A375 (cell line): Measurements from ENCODE around the gene USP50. TPM values are rescaled to one million over a fixed set of nuclear protein-coding genes. Genes with fewer than 3 reads are reported as not detected.

ENCODE experiments used
- small RNA-seq: library from RNA; depleted of rRNA; stranded (forward); fragments of <200 nt; gene quantifications from one replicate; pipeline ENCODE3, GENCODE V24; 2014
- total RNA-seq: library from RNA; depleted of rRNA; stranded (reverse); fragments of >200 nt; shearing (Covaris generic); gene quantifications from 2 replicates; pipeline ENCODE4 v1.2.3, GENCODE V29; 2014; rRNA removed

USP50 gene
- not detected in 2 replicates for total RNA-seq

DNA sequence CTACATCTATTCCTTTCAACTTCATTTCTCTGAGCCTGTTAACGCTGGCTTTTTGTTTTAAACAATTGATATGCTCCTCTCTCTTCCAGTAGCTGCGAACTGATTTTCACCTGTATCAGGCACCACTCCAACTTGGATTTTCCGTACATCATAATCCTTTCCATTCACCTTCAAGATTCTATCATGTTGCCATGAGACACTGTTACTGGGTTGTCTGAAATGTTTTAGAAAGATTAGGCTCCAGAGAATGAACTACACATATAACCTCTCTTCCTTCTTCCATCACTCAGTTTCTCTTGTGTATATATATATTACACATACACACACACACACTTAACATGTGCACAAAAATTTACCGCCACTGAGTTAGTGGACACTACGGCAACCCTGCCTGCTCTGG is at the start of gene USP50:
Gene USP50, minus strand, starts transcription at position 101 of the 400 bp plus-strand sequence. CDS start 141 bp downstream, outside the sequence.

Small RNA genes within 50 kb of the gene (small RNA-seq; reads per million reads assigned to genes)
- gene RNA5SP395, result 0.54 reads per million, percentile 29 among the genes with 10 or more reads in this experiment

Other genes with a start within 250 kb of the USP50 start
- 44.9 and 46.4 TPM in 2 replicates for gene GABPB1, start 191.5 kb downstream of the USP50 start, total RNA-seq
- gene USP8, start 122.3 kb downstream of the USP50 start, total RNA-seq, result 37.9 and 38.8 TPM in 2 replicates
- gene TRPM7, start 140.1 kb upstream of the USP50 start, total RNA-seq, result 26.9 and 27.0 TPM in 2 replicates
- gene SPPL2A, start 219.0 kb upstream of the USP50 start, total RNA-seq, result 55.9 and 57.9 TPM in 2 replicates